GM12878 (cell line): Measurements from ENCODE around the gene TDRKH. TPM values are rescaled to one million over a fixed set of nuclear protein-coding genes. Genes with fewer than 3 reads are reported as not detected.
A peak's percentile ranks its signal among the peaks of the same experiment; 100 is the strongest.

Experiments
- ATF2 ChIP-seq: IDR thresholded peaks from 2 replicates; pipeline ENCODE4 v1.6.1; 2012; ENCODE audit warnings: low read length, inconsistent platforms
- BMI1 ChIP-seq: fragments of 450-650 bp; IDR thresholded peaks from 2 replicates; pipeline ENCODE4 v1.6.1; 2016; ENCODE audit warnings: mild to moderate bottlenecking, moderate library complexity, borderline replicate concordance
- BRCA1 ChIP-seq: IDR thresholded peaks from 2 replicates; pipeline ENCODE4 v1.6.1; 2011; ENCODE audit warnings: low read depth, low read length, improper control_type of control experiment
- CEBPB ChIP-seq, 2 experiments: fragments of 150-350 bp in 1 of 2; IDR thresholded peaks; 2 replicates each; pipeline ENCODE4 v1.6.1; 2012 to 2014; ENCODE audit warnings: low read depth in 2 of 2, low read length in 2 of 2, borderline replicate concordance in 1 of 2, inconsistent platforms in 1 of 2
- CREM ChIP-seq: IDR thresholded peaks from 2 replicates; pipeline ENCODE4 v1.6.1; 2014; ENCODE audit warnings: antibody characterized with exemption, low read depth
- ESRRA ChIP-seq: IDR thresholded peaks from 2 replicates; pipeline ENCODE4 v1.6.1; 2012; ENCODE audit warnings: mild to moderate bottlenecking, low read length, improper control_type of control experiment
- IRF5 ChIP-seq: fragments of 450-650 bp; IDR thresholded peaks from 2 replicates; pipeline ENCODE4 v1.6.1; 2017; ENCODE audit warnings: borderline replicate concordance
- JUND ChIP-seq: IDR thresholded peaks from 2 replicates; pipeline ENCODE4 v1.6.1; 2012; ENCODE audit warnings: low read depth, mild to moderate bottlenecking, low read length, improper control_type of control experiment, moderate library complexity
- MAX ChIP-seq: IDR thresholded peaks from 2 replicates; pipeline ENCODE4 v1.6.1; 2012; ENCODE audit warnings: low read depth, low read length, improper control_type of control experiment
- MTA2 ChIP-seq: fragments of 450-650 bp; IDR thresholded peaks from 2 replicates; pipeline ENCODE4 v1.6.1; 2016; ENCODE audit warnings: low read depth, mild to moderate bottlenecking, moderate library complexity
- NFXL1 ChIP-seq: fragments of 450-650 bp; IDR thresholded peaks from 2 replicates; pipeline ENCODE4 v1.6.1; 2017; ENCODE audit warnings: antibody characterized with exemption, mild to moderate bottlenecking, borderline replicate concordance
- RELA ChIP-seq: fragments of 450-650 bp; IDR thresholded peaks from 2 replicates; pipeline ENCODE4 v1.8.0; 2014; ENCODE audit warnings: borderline replicate concordance; ENCODE audit not compliant: partially characterized antibody
- RELB ChIP-seq: fragments of 450-650 bp; IDR thresholded peaks from 2 replicates; pipeline ENCODE4 v1.6.1; 2017; ENCODE audit warnings: low read depth, mild to moderate bottlenecking, moderate library complexity
- REST ChIP-seq: IDR thresholded peaks from 2 replicates; pipeline ENCODE4 v1.6.1; 2012; ENCODE audit warnings: mild to moderate bottlenecking, low read depth, low read length
- RUNX3 ChIP-seq: IDR thresholded peaks from 2 replicates; pipeline ENCODE4 v1.6.1; 2012; ENCODE audit warnings: low read length, inconsistent platforms
- SIX5 ChIP-seq: IDR thresholded peaks from 2 replicates; pipeline ENCODE4 v1.6.1; 2011; ENCODE audit warnings: mild to moderate bottlenecking, low read depth, low read length, moderate library complexity; ENCODE audit not compliant: severe bottlenecking
- STAT3 ChIP-seq: IDR thresholded peaks from 2 replicates; pipeline ENCODE4 v1.6.1; 2011; ENCODE audit warnings: low read depth, low read length, improper control_type of control experiment
- YBX1 ChIP-seq: fragments of 450-650 bp; IDR thresholded peaks from 2 replicates; pipeline ENCODE4 v1.6.1; 2016; ENCODE audit warnings: antibody characterized with exemption
- ZBTB33 ChIP-seq: fragments of 450-650 bp; IDR thresholded peaks from 2 replicates; pipeline ENCODE4 v1.6.1; 2017; ENCODE audit warnings: mild to moderate bottlenecking
- polyA plus RNA-seq, 11 experiments: library from polyadenylated mRNA; depleted of rRNA in 4 of 11; unstranded in 6 of 11; stranded (reverse) in 5 of 11; fragments of >200 nt; fragmentation: Nextera tagmentation in 4 of 11; fragmentation: Illumina TruSeq in 1 of 11; extraction: Ambion mirVana in 4 of 11; extraction: Trizol in 1 of 11; gene quantifications; 1 replicate in 1 of 11; 2 replicates in 10 of 11; pipeline versions ENCODE4 v1.2.1 to v1.2.3, GENCODE V29; 2011 to 2016; ENCODE audit warnings: inconsistent platforms in 2 of 11, missing spikeins in 2 of 11, low read depth in 1 of 11
- total RNA-seq, 4 experiments: library from RNA; depleted of rRNA in 3 of 4; stranded (reverse); fragments of >200 nt in 3 of 4; fragmentation: Illumina TruSeq in 1 of 4; extraction: Trizol in 1 of 4; gene quantifications; 2 replicates each; pipeline versions ENCODE4 v1.2.1 to v1.2.3, GENCODE V29; 2013 to 2021

The TDRKH gene
- total and polyA plus RNA-seq, 10 of the 15 experiments (the other 5 are each of a cell fraction or from before 2014, with no cell fraction given): 1.3 to 8.4 (median 2.9) TPM

GRCh38 chr1:151762941-151763921 lies 27.1 kb downstream of the TDRKH start, which contains the start of gene MRPL9 (continued):
- TF ChIP-seq CEBPB (IDR thresholded peaks at IDR 0.05; ENCODE audit: borderline replicate concordance in 1 of 2, low read depth in 2 of 2, low read length in 2 of 2) (no peak), IRF5 (peak; percentile 96), BMI1 (no peak), SIX5 (peak; percentile 69), ATF2 (no peak), RUNX3 (peak; percentile 40), MAX (peak; percentile 90), RELA (peak; percentile 65), CREM (peak; percentile 91), JUND (no peak), BRCA1 (no peak), REST (0 out of 2 replicates have a peak, but pooled peaks have one; percentile 24), YBX1 (no peak), STAT3 (no peak), NFXL1 (no peak), MTA2 (no peak), RELB (peak; percentile 99), ESRRA (no peak), ZBTB33 (peak; percentile 89)
